OCI-LY3 (cell line): ENCODE measurements around the gene RIPK4.

Source experiments
- H2AFZ ChIP-seq: fragments of 200-600, 300-600 bp; shearing (Covaris generic); 2 replicates; pipeline ENCODE4 v1.6.0; 2014; ENCODE audit warnings: antibody characterized with exemption, low read depth, low read length
- H3K27ac ChIP-seq: fragments of 200-600, 300-600 bp; sonication (generic); 2 replicates; pipeline ENCODE4 v1.5.1; 2014; ENCODE audit warnings: mild to moderate bottlenecking, low read length, moderate library complexity, mixed read lengths
- H3K27me3 ChIP-seq: fragments of 200-600, 300-600 bp; sonication (generic); 2 replicates; pipeline ENCODE4 v1.6.1; 2014; ENCODE audit warnings: low read depth, low read length, mixed read lengths
- H3K36me3 ChIP-seq: fragments of 200-600, 300-600 bp; sonication (generic); replicated peaks from 2 replicates; pipeline ENCODE3; 2014; ENCODE audit warnings: low read depth, low read length, mixed read lengths
- H3K4me1 ChIP-seq: fragments of 300-600, 200-600 bp; sonication (generic); 2 replicates; pipeline ENCODE4 v1.6.1; 2014; ENCODE audit warnings: low read length, mixed read lengths
- H3K4me2 ChIP-seq: fragments of 200-600, 300-600 bp; sonication (generic); 2 replicates; pipeline ENCODE4 v1.6.1; 2014; ENCODE audit warnings: low read length, mixed read lengths
- H3K4me3 ChIP-seq: fragments of 300-600, 200-600 bp; sonication (generic); 2 replicates; pipeline ENCODE4 v1.5.1; 2014; ENCODE audit warnings: antibody characterized with exemption, mild to moderate bottlenecking, low read length, moderate library complexity
- H3K79me2 ChIP-seq: fragments of 300-600, 200-600 bp; shearing (Covaris generic); 2 replicates; pipeline ENCODE4 v1.6.1; 2014; ENCODE audit warnings: mild to moderate bottlenecking, low read length, mixed read lengths
- H3K9ac ChIP-seq: fragments of 300-600, 200-600 bp; shearing (Covaris generic); 2 replicates; pipeline ENCODE4 v1.6.0; 2014; ENCODE audit warnings: mild to moderate bottlenecking, low read length, moderate library complexity
- H3K9me3 ChIP-seq: fragments of 200-600, 300-600 bp; shearing (Covaris generic); 2 replicates; pipeline ENCODE4 v1.6.1; 2014; ENCODE audit warnings: low read length, mixed read lengths; ENCODE audit not compliant: insufficient read depth
- H4K20me1 ChIP-seq: fragments of 200-600, 300-600 bp; sonication (generic); 2 replicates; pipeline ENCODE4 v1.6.1; 2016; ENCODE audit warnings: low read length, mixed read lengths; ENCODE audit not compliant: insufficient read depth
- EZH2phosphoT487 ChIP-seq: fragments of 200-600 bp; shearing (Covaris generic); IDR thresholded peaks from 2 replicates; pipeline ENCODE4 v1.6.1; 2018; ENCODE audit warnings: antibody characterized with exemption, mixed run types, low read depth
- TF ChIP-seq, protein P1 (sequence below): fragments of 200-600, 300-600 bp; sonication (generic); IDR thresholded peaks from 2 replicates; pipeline ENCODE4 v1.5.1; 2014; ENCODE audit warnings: antibody characterized with exemption, low read length, low read depth

The RIPK4 gene

DNA sequence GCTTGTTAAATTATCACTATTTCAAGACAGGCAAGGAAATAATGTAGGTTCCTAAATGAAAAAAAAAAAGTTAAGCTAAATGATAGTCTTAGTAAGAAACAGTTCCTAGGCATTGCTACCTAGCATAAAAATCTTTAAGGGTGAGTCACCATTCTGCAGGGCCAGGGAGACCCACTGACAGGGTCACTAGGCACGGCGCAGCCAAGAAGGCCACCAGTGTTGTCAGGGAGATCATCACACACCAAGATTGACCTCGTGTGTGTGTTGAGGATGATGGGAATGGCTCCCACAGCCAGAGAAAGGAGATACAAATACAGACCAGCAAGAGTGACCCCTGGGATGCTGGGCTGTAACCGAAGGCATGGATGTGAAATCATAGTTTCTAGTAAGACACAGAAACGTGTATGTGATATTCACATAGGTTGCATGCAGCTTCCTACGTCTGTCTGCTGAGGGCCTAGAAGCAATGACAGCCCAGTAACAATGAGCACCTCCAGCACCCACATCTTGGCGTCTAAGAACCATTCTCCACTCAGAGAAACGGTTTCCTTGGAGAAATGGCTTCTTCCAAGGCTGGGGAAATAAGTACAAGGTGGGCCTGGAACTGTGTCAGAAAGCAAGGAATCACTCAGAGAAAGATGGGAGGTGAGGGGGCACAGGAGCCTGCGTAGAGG, 29.1 kb downstream of the RIPK4 start:
- no peak overlapping the region for H3K27ac ChIP-seq
- H3K4me3 ChIP-seq, result no peak overlapping the region
- no peaks in the 10 kb centered on the region for H3K4me1 ChIP-seq
- H3K9ac ChIP-seq, result no peak overlapping the region
- H2AFZ ChIP-seq, result no peak overlapping the region
- TF ChIP-seq, protein P1, sequence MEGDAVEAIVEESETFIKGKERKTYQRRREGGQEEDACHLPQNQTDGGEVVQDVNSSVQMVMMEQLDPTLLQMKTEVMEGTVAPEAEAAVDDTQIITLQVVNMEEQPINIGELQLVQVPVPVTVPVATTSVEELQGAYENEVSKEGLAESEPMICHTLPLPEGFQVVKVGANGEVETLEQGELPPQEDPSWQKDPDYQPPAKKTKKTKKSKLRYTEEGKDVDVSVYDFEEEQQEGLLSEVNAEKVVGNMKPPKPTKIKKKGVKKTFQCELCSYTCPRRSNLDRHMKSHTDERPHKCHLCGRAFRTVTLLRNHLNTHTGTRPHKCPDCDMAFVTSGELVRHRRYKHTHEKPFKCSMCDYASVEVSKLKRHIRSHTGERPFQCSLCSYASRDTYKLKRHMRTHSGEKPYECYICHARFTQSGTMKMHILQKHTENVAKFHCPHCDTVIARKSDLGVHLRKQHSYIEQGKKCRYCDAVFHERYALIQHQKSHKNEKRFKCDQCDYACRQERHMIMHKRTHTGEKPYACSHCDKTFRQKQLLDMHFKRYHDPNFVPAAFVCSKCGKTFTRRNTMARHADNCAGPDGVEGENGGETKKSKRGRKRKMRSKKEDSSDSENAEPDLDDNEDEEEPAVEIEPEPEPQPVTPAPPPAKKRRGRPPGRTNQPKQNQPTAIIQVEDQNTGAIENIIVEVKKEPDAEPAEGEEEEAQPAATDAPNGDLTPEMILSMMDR, result no peak
- no peak for TF ChIP-seq EZH2phosphoT487
- no peaks in the 10 kb centered on the region for H3K79me2 ChIP-seq
- H4K20me1 ChIP-seq, result no peaks in the 10 kb centered on the region
- H3K9me3 ChIP-seq, result no peaks in the 10 kb centered on the region
- no peak overlapping the region for H3K4me2 ChIP-seq
- no peaks in the 10 kb centered on the region for H3K36me3 ChIP-seq
- peaks cover 5% of the 10 kb centered on the region; the same call in 1 of the 2 replicates for H3K27me3 ChIP-seq

DNA sequence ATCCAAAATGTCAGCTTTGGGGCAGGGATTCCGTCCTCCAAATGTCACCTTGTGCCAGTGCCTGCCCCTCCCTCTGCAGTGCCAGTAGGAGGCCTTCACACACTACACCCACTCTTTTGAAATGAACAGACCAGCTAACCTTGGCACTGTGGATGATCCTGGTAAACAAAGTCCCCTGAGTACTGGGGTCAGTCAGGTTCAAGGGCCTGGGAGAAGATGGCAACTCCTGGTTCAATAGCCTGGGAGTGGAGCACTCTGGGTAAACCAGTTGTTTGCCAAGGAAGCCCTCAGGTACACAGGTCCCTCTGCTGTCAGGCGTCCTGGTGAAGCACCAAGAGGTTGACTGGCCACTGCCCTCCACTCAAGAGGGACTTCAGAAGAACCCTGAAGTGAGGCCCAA, 30.4 kb downstream of the RIPK4 start:
- Histone ChIP-seq H3K4me2 (no peak overlapping the region), H3K4me1 (no peaks in the 10 kb centered on the region), H3K79me2 (no peaks in the 10 kb centered on the region), H4K20me1 (no peaks in the 10 kb centered on the region), H3K27me3 (peaks cover 16% of the 10 kb centered on the region; the same call in 1 of the 2 replicates), H3K9me3 (no peaks in the 10 kb centered on the region), H2AFZ (no peak overlapping the region), H3K27ac (no peak overlapping the region), H3K36me3 (no peaks in the 10 kb centered on the region), H3K9ac (no peak overlapping the region), H3K4me3 (no peak overlapping the region)
- TF ChIP-seq EZH2phosphoT487, result no peak

DNA sequence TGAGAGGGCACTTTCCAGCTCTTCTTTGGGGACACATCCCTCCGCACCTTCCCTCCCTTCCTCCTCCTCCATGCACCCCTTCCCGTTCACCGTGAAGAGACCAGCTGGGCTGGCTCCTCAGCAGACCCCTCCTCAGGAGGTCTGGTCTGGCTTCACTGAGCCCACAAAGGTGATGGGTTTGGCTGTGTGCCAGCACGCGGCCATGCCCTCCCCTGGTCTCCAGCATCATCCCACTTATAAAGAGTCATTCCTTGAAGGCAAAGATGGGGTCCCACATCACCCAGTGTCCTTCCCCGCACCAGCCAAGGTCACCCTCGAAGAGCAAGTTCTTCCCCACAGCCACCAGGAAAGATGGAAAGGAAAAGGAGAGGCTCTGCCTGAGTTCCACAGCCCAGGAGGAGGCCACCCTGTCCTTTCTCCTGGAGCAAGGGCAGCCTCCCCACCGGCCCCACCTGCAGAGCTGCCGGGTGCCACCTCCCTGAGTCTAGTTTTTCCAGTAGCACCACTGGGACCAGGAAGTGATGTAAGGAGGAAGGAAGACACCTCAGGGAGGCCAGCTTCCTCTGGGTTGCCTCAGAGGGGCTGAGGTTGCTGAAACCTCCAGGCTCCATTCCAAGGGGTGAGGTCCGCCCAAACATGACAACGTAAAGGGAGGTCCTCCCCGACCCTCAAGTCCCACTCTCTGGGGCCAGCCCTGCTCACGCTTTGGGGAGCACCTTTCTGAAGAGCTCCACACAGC, 32.7 kb downstream of the RIPK4 start:
- no peak overlapping the region for H3K9ac ChIP-seq
- no peaks in the 10 kb centered on the region for H3K79me2 ChIP-seq
- no peak overlapping the region for H3K27ac ChIP-seq
- H3K4me3 ChIP-seq, result no peak overlapping the region
- H2AFZ ChIP-seq, result no peak overlapping the region
- peaks cover 16% of the 10 kb centered on the region; the same call in 1 of the 2 replicates for H3K27me3 ChIP-seq
- H3K36me3 ChIP-seq, result no peaks in the 10 kb centered on the region
- no peak for TF ChIP-seq EZH2phosphoT487
- TF ChIP-seq, protein P1, result no peak
- no peaks in the 10 kb centered on the region for H3K9me3 ChIP-seq
- no peaks in the 10 kb centered on the region for H4K20me1 ChIP-seq
- H3K4me1 ChIP-seq, result peaks cover 11% of the 10 kb centered on the region; the same call in 1 of the 2 replicates
- no peak overlapping the region for H3K4me2 ChIP-seq

DNA sequence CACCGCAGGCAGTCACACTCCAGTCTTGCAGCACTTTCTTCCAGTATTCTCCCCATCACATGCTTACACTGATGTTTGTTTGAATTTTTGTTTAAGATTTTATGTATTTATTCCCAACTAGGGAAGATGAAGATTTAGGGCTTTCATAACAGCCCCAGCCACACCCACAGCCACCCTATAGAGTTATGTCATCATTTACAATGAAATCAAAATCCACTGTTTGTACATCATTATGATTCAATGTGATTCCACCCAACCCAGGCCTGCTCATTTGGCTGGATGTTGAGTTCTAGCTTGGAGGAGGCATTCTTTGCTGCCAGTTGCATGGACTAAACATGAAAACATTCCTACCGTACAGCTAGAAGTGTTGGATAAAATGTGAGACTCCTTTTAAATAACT, 35.8 kb downstream of the RIPK4 start:
- Histone ChIP-seq H3K4me2 (no peak overlapping the region), H3K9me3 (no peaks in the 10 kb centered on the region), H3K36me3 (no peaks in the 10 kb centered on the region), H3K4me3 (no peak overlapping the region), H2AFZ (no peak overlapping the region), H3K79me2 (no peaks in the 10 kb centered on the region), H3K27me3 (peaks cover 16% of the 10 kb centered on the region; the same call in 1 of the 2 replicates), H4K20me1 (no peaks in the 10 kb centered on the region), H3K27ac (no peak overlapping the region), H3K9ac (no peak overlapping the region), H3K4me1 (peaks cover 11% of the 10 kb centered on the region; the same call in 1 of the 2 replicates)
- TF ChIP-seq, protein P1, result no peak
- TF ChIP-seq EZH2phosphoT487, result no peak
